ENCODE data around the gene CA7.

The CA7 gene

GRCh38 chr16:66844342-66845079, at the start of gene CA7:
Gene CA7 (plus strand): TSS chr16:66844414. CDS start chr16:66844488, 74 bp downstream.
- peak; percentile 54 for DNase-seq

- no peak for DNase-seq
These were observed 46.1 kb upstream of the CA7 start for GRCh38 chr16:66798161-66798560.

- DNase-seq = no peak
These were observed 43.4 kb upstream of the CA7 start for GRCh38 chr16:66800856-66801255.

- DNase-seq = no peak
These were observed 42.7 kb upstream of the CA7 start, which contains the start of gene TERB1 for GRCh38 chr16:66801320-66802105. Gene TERB1 (minus strand): TSS chr16:66801584. CDS start chr16:66796798, 4,786 bp downstream.

GRCh38 chr16:66802159-66802558, 42.1 kb upstream of the CA7 start:
- no peak for DNase-seq

- no peak for DNase-seq
These were observed 34.4 kb upstream of the CA7 start for GRCh38 chr16:66809765-66810164.

GRCh38 chr16:66810391-66810790, 33.8 kb upstream of the CA7 start:
- DNase-seq = no peak

GRCh38 chr16:66811043-66811442, 33.2 kb upstream of the CA7 start:
- no peak for DNase-seq

GRCh38 chr16:66814734-66815133, 29.5 kb upstream of the CA7 start:
- DNase-seq = no peak

- DNase-seq = no peak
These were observed 20.2 kb upstream of the CA7 start for GRCh38 chr16:66824006-66824405.

- DNase-seq = peak; percentile 97
These were observed 13.5 kb upstream of the CA7 start, which contains the start of gene NAE1 for GRCh38 chr16:66830422-66831404. Gene NAE1 (minus strand): TSS chr16:66830976. CDS start chr16:66830899, 77 bp downstream.

GRCh38 chr16:66832190-66832589, 12.0 kb upstream of the CA7 start:
- no peak for DNase-seq

GRCh38 chr16:66832661-66833305, 11.4 kb upstream of the CA7 start:
- DNase-seq = no peak

GRCh38 chr16:66834746-66835145, 9.5 kb upstream of the CA7 start:
- DNase-seq = no peak

- DNase-seq = no peak
These were observed 3.3 kb upstream of the CA7 start for GRCh38 chr16:66840883-66841282.

GRCh38 chr16:66841366-66841765, 2.8 kb upstream of the CA7 start:
- no peak for DNase-seq

GRCh38 chr16:66842765-66843164, 1.4 kb upstream of the CA7 start:
- DNase-seq = no peak

- DNase-seq = peak; percentile 42
These were observed 1.0 kb upstream of the CA7 start for GRCh38 chr16:66843191-66843590.

- peak; percentile 42 for DNase-seq
These were observed 239 bp upstream of the CA7 start for GRCh38 chr16:66844009-66844341.

GRCh38 chr16:66845080-66845410, 831 bp downstream of the CA7 start:
- DNase-seq = no peak

- DNase-seq = peak; percentile 46
These were observed 1.6 kb downstream of the CA7 start for GRCh38 chr16:66845791-66846221.

GRCh38 chr16:66846266-66846665, 2.1 kb downstream of the CA7 start:
- peak; percentile 45 for DNase-seq
